Skeletal muscle tissue (tissue), 4 donors: ENCODE measurements around the gene MAN2A2. TPM values are rescaled to one million over a fixed set of nuclear protein-coding genes. Genes with fewer than 3 reads are reported as not detected.

Experiments used
- H3K27ac ChIP-seq: one replicate; pipeline ENCODE4 v1.7.0; 2013; ENCODE audit warnings: mild to moderate bottlenecking, low read depth, low read length, inconsistent platforms
- H3K27me3 ChIP-seq, 3 donors: one replicate each; pipeline ENCODE4 v1.7.0; 2013; ENCODE audit warnings: low read length in 3 of 3; ENCODE audit not compliant: control insufficient read depth in 3 of 3, insufficient read depth in 3 of 3
- H3K36me3 ChIP-seq, 3 donors: one replicate each; pipeline ENCODE4 v1.7.0; 2013; ENCODE audit warnings: low read length in 3 of 3; ENCODE audit not compliant: control insufficient read depth in 3 of 3, insufficient read depth in 3 of 3
- H3K4me1 ChIP-seq, 3 donors: one replicate each; pipeline ENCODE4 v1.7.0; 2013; ENCODE audit warnings: low read length in 3 of 3, mild to moderate bottlenecking in 3 of 3; ENCODE audit not compliant: control insufficient read depth in 3 of 3, insufficient read depth in 3 of 3
- H3K4me3 ChIP-seq, 3 donors: one replicate each; pipeline ENCODE4 v1.7.0; 2013; ENCODE audit warnings: low read length in 3 of 3
- H3K9ac ChIP-seq, 3 donors: one replicate each; pipeline ENCODE4 v1.7.0; 2013; ENCODE audit warnings: low read length in 3 of 3, mild to moderate bottlenecking in 3 of 3, moderate library complexity in 2 of 3, low read depth in 1 of 3
- H3K9me3 ChIP-seq, 3 donors: one replicate each; pipeline ENCODE4 v1.7.0; 2013; ENCODE audit warnings: low read length in 3 of 3; ENCODE audit not compliant: control insufficient read depth in 3 of 3
- total RNA-seq: library from RNA; depleted of rRNA; stranded (reverse); fragments of >200 nt; gene quantifications from one replicate; pipeline ENCODE4 v1.2.3, GENCODE V29; 2014
- donor health status: Osteomylitis.

Gene MAN2A2
- total RNA-seq, 1 donor from 2014 or later, result 14.1 TPM

GRCh38 chr15:90957031-90957790 is 54.1 kb downstream of the MAN2A2 start:
- peaks cover 43 to 61% (median 48%) of the 10 kb centered on the region in 3 donors for H3K4me1 ChIP-seq
- H3K9me3 ChIP-seq, result no peaks in the 10 kb centered on the region
- H3K36me3 ChIP-seq, result peaks cover 27 to 36% (median 29%) of the 10 kb centered on the region in 3 donors
- no peaks in the 10 kb centered on the region for H3K27me3 ChIP-seq
- H3K4me3 ChIP-seq, result peak overlapping the region; percentile 67 to 80 (median 79)
- H3K27ac ChIP-seq, result peak overlapping the region; percentile 40
- H3K9ac ChIP-seq, result peak overlapping the region; percentile 77 to 88 (median 79)

- Histone ChIP-seq H3K36me3 (peaks cover 26 to 35% (median 31%) of the 10 kb centered on the region in 3 donors), H3K9ac (peak overlapping the region; percentile 30 to 88 (median 77)), H3K4me1 (peaks cover 43 to 61% (median 48%) of the 10 kb centered on the region in 3 donors), H3K27me3 (no peaks in the 10 kb centered on the region), H3K27ac (no peak overlapping the region), H3K9me3 (no peaks in the 10 kb centered on the region), H3K4me3 (peak overlapping the region; percentile 67 to 80 (median 79))
These were observed 54.7 kb downstream of the MAN2A2 start for GRCh38 chr15:90957791-90958190.

- H3K4me3 ChIP-seq, result no peak overlapping the region
- peak overlapping the region; percentile 64 for H3K27ac ChIP-seq
- peaks cover 43 to 61% (median 48%) of the 10 kb centered on the region in 3 donors for H3K4me1 ChIP-seq
- H3K36me3 ChIP-seq, result peaks cover 16 to 32% (median 30%) of the 10 kb centered on the region in 3 donors
- peak overlapping the region in 2 of 3 donors; percentile 40 to 72 for H3K9ac ChIP-seq
- H3K27me3 ChIP-seq, result no peaks in the 10 kb centered on the region
- no peaks in the 10 kb centered on the region for H3K9me3 ChIP-seq
These were observed 56.0 kb downstream of the MAN2A2 start for GRCh38 chr15:90959028-90959595.

GRCh38 chr15:90959894-90960293 is 56.8 kb downstream of the MAN2A2 start:
- Histone ChIP-seq H3K4me1 (peaks cover 43 to 55% (median 45%) of the 10 kb centered on the region in 3 donors), H3K36me3 (peaks cover 16 to 33% (median 30%) of the 10 kb centered on the region in 3 donors), H3K9ac (peak overlapping the region in 2 of 3 donors; percentile 40 to 72), H3K9me3 (no peaks in the 10 kb centered on the region), H3K27ac (peak overlapping the region; percentile 64), H3K27me3 (no peaks in the 10 kb centered on the region), H3K4me3 (peak overlapping the region in 2 of 3 donors; percentile 29 to 35)

GRCh38 chr15:90960298-90961091 is 57.4 kb downstream of the MAN2A2 start:
- Histone ChIP-seq H3K27ac (peak overlapping the region; percentile 64), H3K36me3 (peaks cover 16 to 33% (median 30%) of the 10 kb centered on the region in 3 donors), H3K27me3 (no peaks in the 10 kb centered on the region), H3K4me1 (peaks cover 39 to 49% (median 41%) of the 10 kb centered on the region in 3 donors), H3K9me3 (no peaks in the 10 kb centered on the region), H3K4me3 (peak overlapping the region in 2 of 3 donors; percentile 29 to 35), H3K9ac (peak overlapping the region in 2 of 3 donors; percentile 33 to 60)

- Histone ChIP-seq H3K27ac (no peak overlapping the region), H3K9ac (no peak overlapping the region), H3K27me3 (no peaks in the 10 kb centered on the region), H3K4me1 (peaks cover 31 to 35% (median 32%) of the 10 kb centered on the region in 3 donors), H3K9me3 (no peaks in the 10 kb centered on the region), H3K4me3 (no peak overlapping the region), H3K36me3 (peaks cover 23 to 44% (median 38%) of the 10 kb centered on the region in 3 donors)
These were observed 58.9 kb downstream of the MAN2A2 start for GRCh38 chr15:90962021-90962420.

GRCh38 chr15:90966262-90966661 is 63.2 kb downstream of the MAN2A2 start:
- peaks cover 22 to 48% (median 24%) of the 10 kb centered on the region in 3 donors for H3K36me3 ChIP-seq

GRCh38 chr15:90967206-90967605 is 64.1 kb downstream of the MAN2A2 start:
- Histone ChIP-seq H3K9me3 (no peaks in the 10 kb centered on the region), H3K9ac (no peak overlapping the region), H3K4me1 (no peaks in the 10 kb centered on the region), H3K36me3 (peaks cover 13 to 39% (median 15%) of the 10 kb centered on the region in 3 donors), H3K27me3 (no peaks in the 10 kb centered on the region), H3K4me3 (no peak overlapping the region), H3K27ac (no peak overlapping the region)

More at GRCh38 chr15:90966262-90966661, 63.2 kb downstream of the MAN2A2 start:
- no peak overlapping the region for H3K27ac ChIP-seq
- no peak overlapping the region for H3K4me3 ChIP-seq
- no peak overlapping the region for H3K9ac ChIP-seq
- H3K27me3 ChIP-seq, result no peaks in the 10 kb centered on the region
- no peaks in the 10 kb centered on the region for H3K9me3 ChIP-seq
- H3K4me1 ChIP-seq, result no peaks in the 10 kb centered on the region

- Histone ChIP-seq H3K36me3 (peaks cover 9 to 28% (median 10%) of the 10 kb centered on the region in 3 donors), H3K9ac (no peak overlapping the region), H3K27me3 (no peaks in the 10 kb centered on the region)
These were observed 65.3 kb downstream of the MAN2A2 start for GRCh38 chr15:90968434-90968833.

More at GRCh38 chr15:90968434-90968833, 65.3 kb downstream of the MAN2A2 start:
- Histone ChIP-seq H3K9me3 (no peaks in the 10 kb centered on the region), H3K4me1 (no peaks in the 10 kb centered on the region), H3K27ac (no peak overlapping the region), H3K4me3 (no peak overlapping the region)
